ENCODE measurements around the gene ERC2. TPM values are rescaled to one million over a fixed set of nuclear protein-coding genes. Genes with fewer than 3 reads are reported as not detected.
"Not testable (repeated sequence)": the region's sequence is repeated elsewhere in the genome, so short reads cannot be mapped to it uniquely, and the experiment has no call there.

ERC2 gene
- total RNA-seq: 1 to 10 TPM in 1 of 2 donors, under 1 TPM in 1; 0.33 to 1.2 TPM

DNA sequence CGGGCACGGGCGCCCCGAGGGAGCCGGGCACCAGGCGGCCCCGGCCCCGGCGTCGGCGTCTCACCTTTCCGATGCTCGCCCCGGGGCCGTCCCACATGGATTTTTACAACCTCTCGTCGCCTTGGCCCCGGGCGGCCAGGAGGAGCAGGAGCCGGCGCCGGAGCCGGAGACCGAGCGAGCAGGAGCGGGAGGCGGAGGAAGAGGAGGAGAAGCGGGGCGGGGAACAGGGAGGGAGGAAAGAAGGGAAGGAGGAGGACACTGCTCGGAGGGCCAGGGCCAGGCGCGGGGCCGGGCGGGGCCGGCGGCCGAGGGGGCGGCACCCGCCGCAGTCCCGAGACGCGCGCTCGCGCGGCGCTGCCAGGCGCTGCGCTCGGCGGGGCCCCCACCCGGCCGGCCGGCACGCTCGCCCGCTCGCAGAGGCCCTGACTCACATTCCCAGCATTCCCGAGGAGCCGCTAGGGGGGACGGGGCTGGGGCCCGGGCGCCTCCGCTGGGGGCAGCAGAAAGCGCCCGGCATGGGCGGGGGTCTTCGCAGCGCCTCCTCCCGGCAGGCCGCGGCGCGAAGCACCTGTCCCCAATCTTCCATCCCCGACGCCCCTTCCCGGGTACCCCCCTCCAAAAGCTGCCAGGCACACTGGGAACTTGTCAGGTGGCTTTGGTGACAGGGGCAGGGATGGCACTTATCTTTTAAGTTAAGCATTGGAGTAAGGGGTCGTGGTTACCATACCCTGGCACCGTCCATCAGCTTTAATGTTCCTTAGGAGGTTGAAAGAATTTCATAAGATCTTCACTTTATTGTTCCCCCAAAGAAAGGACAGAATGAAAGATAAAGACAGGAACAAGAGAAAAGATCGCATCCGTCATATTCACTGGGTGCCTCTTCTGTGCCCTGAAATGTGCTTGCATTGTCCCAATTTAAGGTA is at the start of gene ERC2:
ERC2 (minus strand) TSS at position 284 of the 923 bp plus-strand sequence.
- peaks cover 4% of the 10 kb centered on the region for H3K36me3 Mint-ChIP-seq
- DNase-seq (ENCODE audit: low spot score) (no peak), ATAC-seq (peak; percentile 51 to 63)
- H3K27me3 Mint-ChIP-seq: peaks cover 45 to 72% of the 10 kb centered on the region in 2 donors
- no peak within 1 kb of the TSS for H3K27ac Mint-ChIP-seq
- H3K4me3 Mint-ChIP-seq: no peak within 1 kb of the TSS
- no peaks in the 10 kb centered on the region for H3K9me3 Mint-ChIP-seq
- no peaks in the 10 kb centered on the region for H3K4me1 Mint-ChIP-seq (ENCODE audit: low read depth in 2 of 2)

DNA sequence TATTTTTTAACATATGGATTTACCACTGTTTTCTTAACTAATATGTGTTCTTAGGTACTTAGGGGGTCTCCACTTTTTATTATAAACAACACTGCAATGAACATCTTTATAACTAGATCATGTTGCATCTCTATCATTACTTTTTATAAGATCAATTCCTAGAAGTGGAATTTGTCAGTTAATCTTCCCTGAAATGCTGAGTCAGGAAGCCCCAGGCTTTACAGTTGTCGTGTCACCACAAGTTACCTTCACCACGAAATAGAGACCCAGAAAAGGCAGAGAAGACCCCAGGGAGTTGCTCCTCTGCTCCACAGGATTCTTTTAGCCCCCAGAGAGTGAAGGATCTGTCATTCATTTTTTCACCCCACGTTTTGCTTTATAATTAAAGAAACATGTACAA is 34.5 kb upstream of the ERC2 start:
- H3K4me1 Mint-ChIP-seq (ENCODE audit: low read depth in 2 of 2): no peaks in the 10 kb centered on the region
- peaks cover 19 to 49% of the 10 kb centered on the region in 2 donors for H3K27me3 Mint-ChIP-seq
- DNase-seq (ENCODE audit: low spot score): no peak
- H3K4me3 Mint-ChIP-seq: no peak overlapping the region
- no peak overlapping the region for H3K27ac Mint-ChIP-seq
- no peak for ATAC-seq
- H3K36me3 Mint-ChIP-seq: no peaks in the 10 kb centered on the region
- no peaks in the 10 kb centered on the region for H3K9me3 Mint-ChIP-seq

DNA sequence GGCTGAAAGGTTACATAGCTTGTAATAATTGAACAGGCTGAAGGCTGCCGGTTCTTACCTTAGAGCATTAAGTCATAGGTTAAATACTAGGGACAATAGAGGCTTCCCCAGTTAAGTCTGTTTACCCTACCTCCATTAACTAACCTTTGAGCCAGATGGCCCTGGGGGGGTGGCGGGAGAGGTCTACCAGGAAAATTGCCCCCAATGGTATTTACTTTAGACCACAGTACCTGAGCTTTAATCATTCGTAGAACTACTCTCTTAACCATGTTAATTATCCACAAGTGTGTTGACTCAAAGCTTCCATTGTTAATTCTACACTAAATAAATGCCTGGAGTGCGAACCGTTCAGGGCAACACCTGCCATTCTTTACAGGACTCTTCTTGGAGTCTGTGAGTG is 28.1 kb upstream of the ERC2 start:
- ATAC-seq; H3K36me3 Mint-ChIP-seq; DNase-seq (ENCODE audit: low spot score); H3K9me3 Mint-ChIP-seq; H3K4me3 Mint-ChIP-seq; H3K27ac Mint-ChIP-seq; H3K4me1 Mint-ChIP-seq (ENCODE audit: low read depth in 2 of 2): not testable (repeated sequence)
- peaks cover 16 to 21% of the 10 kb centered on the region in 2 donors for H3K27me3 Mint-ChIP-seq

DNA sequence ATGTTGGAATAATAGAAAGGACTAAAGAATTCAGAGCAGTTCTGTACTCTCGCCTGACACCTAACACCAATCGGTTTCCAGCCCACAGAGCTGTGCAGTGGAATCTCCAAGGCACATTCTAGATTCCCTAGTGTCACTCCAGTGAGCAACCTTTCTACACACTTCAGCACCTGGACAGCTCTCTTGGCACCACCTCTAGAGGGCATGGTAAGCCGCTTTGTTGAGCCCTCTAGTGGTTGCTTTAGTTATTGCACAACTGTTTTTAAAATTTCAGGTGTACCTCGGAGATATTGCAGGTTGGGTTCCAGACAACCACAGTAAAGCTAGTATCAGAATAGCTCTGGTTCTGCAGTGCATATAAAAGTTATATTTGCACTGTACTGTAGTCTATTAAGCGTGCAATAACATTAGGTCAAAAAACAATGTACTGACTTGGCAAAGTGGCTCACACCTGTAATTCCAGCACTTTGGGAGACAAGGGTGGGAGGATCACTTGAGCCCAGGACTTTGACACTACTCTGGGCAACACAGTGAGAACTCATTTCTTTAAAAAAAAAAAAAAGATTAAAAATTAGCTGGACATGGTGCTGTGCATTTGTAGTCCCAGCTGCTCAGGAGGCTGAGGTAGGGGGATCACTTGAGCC is 26.5 kb upstream of the ERC2 start:
- Mint-ChIP-seq H3K27ac (no peak overlapping the region), H3K4me1 (ENCODE audit: low read depth in 2 of 2) (peaks cover 0 to 4% of the 10 kb centered on the region in 2 donors), H3K4me3 (no peak overlapping the region), H3K27me3 (peaks cover 15 to 20% of the 10 kb centered on the region in 2 donors), H3K36me3 (no peaks in the 10 kb centered on the region), H3K9me3 (no peaks in the 10 kb centered on the region)
- DNase-seq (ENCODE audit: low spot score) (peak; percentile 62), ATAC-seq (peak; percentile 82 to 84)

DNA sequence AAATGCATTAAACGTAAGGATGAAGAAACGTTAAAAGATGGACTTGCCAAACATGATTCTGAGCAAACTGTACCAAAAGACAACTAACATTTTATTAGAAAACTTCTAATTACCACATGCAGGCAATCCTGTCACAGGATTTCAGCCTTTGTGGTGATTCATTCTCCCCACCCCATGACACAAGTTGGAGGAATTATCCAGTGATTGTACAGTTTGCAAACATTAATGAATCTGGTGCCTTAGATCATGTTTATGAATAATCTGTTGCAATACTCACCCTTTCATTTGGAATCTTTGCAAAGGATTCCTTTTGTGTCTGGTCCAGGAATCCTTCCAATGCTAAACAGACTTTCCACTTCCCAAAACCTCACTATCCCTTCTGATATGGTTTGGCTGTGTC is 23.3 kb upstream of the ERC2 start:
- H3K27me3 Mint-ChIP-seq: peaks cover 23% of the 10 kb centered on the region in 2 donors
- H3K9me3 Mint-ChIP-seq: no peaks in the 10 kb centered on the region
- H3K4me3 Mint-ChIP-seq: no peak overlapping the region
- no peaks in the 10 kb centered on the region for H3K36me3 Mint-ChIP-seq
- DNase-seq (ENCODE audit: low spot score) (no peak), ATAC-seq (no peak)
- no peak overlapping the region for H3K27ac Mint-ChIP-seq
- H3K4me1 Mint-ChIP-seq (ENCODE audit: low read depth in 2 of 2): peaks cover 0 to 4% of the 10 kb centered on the region in 2 donors

DNA sequence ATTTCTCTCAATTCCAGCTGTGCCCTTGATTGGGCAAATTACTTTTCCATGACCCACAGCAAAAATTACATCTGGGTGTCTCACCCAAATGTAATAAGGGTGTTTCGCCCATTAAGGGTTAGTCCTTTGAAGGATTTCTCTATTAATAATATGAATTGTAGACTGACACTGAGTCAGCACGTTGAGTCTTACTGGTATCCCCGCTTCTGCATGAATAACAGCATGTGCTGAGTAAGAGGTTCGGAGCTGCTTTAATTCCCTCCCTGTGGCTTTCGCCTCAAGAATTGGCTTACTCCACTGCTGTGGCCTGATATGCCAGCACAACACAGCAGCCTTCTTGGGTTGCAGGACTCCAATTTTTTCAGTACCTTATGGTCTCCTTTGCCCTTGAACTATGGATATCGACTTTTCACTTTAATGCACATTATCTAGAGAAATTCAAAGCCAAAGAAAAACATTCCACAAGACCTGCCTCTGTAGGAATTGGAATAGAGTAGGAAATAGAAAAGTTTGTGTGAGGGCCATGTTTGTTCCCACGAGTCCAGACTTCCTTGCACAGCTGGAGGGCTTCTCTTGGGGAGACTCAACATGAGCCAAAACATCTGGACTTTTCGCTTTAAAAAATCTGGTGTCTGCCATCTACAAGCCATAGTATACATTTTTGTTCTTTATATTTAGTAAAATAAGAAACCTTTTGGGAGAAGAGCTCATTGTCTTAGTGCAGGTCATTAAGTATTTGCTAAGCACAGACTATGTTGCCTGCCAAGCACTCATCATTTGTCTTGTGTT is 20.7 kb upstream of the ERC2 start:
- Mint-ChIP-seq H3K27ac (no peak overlapping the region), H3K9me3 (no peaks in the 10 kb centered on the region), H3K4me1 (ENCODE audit: low read depth in 2 of 2) (no peaks in the 10 kb centered on the region), H3K36me3 (no peaks in the 10 kb centered on the region), H3K4me3 (no peak overlapping the region), H3K27me3 (peaks cover 20 to 22% of the 10 kb centered on the region in 2 donors)
- ATAC-seq: no peak
- DNase-seq (ENCODE audit: low spot score): no peak

DNA sequence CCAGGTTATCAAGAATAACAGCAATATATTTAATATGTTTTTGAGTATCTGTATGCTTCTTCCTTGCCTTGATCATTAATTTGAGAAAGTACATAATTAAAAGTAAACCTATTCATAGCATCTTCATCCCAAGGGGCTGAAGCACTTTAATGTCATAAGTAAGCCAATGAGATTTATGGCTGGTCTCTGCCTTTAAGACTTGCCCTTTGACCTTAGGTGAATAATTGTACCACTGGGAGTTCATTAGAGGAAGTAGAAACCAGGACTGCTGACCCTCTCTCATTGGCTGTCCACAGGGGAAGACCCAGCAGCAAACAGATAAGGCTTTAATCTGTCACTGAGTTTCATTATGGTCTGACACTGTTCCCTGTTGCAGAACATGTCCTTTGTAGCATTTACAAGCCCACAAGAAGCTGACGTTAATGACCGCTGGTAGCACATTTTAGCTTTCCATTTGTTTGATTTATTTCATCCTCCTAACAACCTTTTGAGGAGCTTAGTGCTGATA is 16.3 kb upstream of the ERC2 start:
- H3K4me1 Mint-ChIP-seq (ENCODE audit: low read depth in 2 of 2): no peaks in the 10 kb centered on the region
- ATAC-seq (no peak), DNase-seq (ENCODE audit: low spot score) (no peak)
- H3K36me3 Mint-ChIP-seq: no peaks in the 10 kb centered on the region
- no peak overlapping the region for H3K27ac Mint-ChIP-seq
- peaks cover 11 to 28% of the 10 kb centered on the region in 2 donors for H3K27me3 Mint-ChIP-seq
- H3K9me3 Mint-ChIP-seq: peaks cover 3% of the 10 kb centered on the region
- H3K4me3 Mint-ChIP-seq: no peak overlapping the region

DNA sequence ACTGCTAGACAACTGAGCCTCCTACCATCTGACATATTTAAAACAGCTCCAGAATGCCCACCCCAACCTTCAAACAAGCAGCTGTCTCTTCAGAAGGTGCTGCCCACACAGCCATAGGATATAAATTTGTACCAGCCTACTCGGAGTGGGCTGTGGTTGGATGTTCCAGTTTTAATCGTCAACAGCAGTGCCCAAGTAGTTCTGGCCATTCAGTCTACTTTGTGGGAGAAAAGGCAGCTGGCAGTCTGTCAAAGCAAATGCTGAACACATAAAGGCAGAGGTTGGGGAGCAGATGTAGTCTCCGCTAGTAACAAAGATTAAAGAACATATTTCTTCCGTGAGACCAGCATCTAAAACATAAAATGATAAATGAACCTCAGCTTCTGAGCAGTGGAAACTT is 15.9 kb upstream of the ERC2 start:
- H3K4me1 Mint-ChIP-seq (ENCODE audit: low read depth in 2 of 2): no peaks in the 10 kb centered on the region
- peaks cover 11 to 27% of the 10 kb centered on the region in 2 donors for H3K27me3 Mint-ChIP-seq
- peaks cover 3% of the 10 kb centered on the region for H3K9me3 Mint-ChIP-seq
- ATAC-seq: no peak
- no peaks in the 10 kb centered on the region for H3K36me3 Mint-ChIP-seq
- no peak overlapping the region for H3K27ac Mint-ChIP-seq
- no peak for DNase-seq (ENCODE audit: low spot score)
- no peak overlapping the region for H3K4me3 Mint-ChIP-seq

DNA sequence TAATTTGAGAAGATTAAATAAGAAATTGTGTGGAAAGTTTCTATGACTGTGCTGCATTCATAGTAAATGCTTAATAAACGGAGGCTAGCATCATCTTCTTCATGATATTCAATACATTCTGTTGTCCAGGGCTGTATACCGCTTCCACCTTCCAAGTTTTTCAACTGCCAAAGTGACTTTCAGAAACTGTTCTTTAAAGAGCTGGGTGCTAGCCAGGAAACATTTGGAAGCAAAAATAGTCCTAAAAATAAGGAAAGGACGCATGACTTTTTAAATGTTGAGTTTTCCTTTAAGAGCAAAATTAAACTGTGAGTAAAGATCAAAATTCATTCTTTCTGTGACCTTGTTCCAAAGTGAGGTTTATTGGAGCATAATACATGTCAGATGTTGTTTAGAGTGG is 9.4 kb upstream of the ERC2 start:
- Mint-ChIP-seq H3K27ac (no peak overlapping the region), H3K9me3 (no peaks in the 10 kb centered on the region), H3K36me3 (no peaks in the 10 kb centered on the region), H3K27me3 (peaks cover 16 to 22% of the 10 kb centered on the region in 2 donors), H3K4me1 (ENCODE audit: low read depth in 2 of 2) (no peaks in the 10 kb centered on the region), H3K4me3 (no peak overlapping the region)
- DNase-seq (ENCODE audit: low spot score) (no peak), ATAC-seq (no peak)

DNA sequence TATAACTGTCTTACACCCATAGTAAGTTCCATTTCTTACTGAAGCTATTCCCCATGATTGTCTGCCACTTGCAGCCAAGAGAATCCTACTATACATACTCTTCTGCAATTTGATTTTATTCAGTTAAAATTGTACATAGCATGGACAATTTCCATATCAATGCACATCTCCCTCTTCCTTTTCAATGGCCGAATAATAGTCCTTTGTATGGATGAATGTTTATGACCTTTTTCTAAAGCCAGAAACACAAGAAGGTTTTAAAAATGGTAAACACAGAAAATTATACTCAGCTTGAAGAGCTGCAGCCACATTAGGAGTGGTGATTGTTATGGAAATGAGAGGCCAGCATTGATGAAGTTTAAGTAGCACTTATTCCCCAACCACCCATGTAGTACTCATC is 8.5 kb upstream of the ERC2 start:
- Mint-ChIP-seq H3K9me3 (no peaks in the 10 kb centered on the region), H3K4me1 (ENCODE audit: low read depth in 2 of 2) (no peaks in the 10 kb centered on the region), H3K36me3 (no peaks in the 10 kb centered on the region), H3K4me3 (no peak overlapping the region), H3K27ac (no peak overlapping the region), H3K27me3 (peaks cover 22 to 30% of the 10 kb centered on the region in 2 donors)
- DNase-seq (ENCODE audit: low spot score): no peak
- ATAC-seq: no peak

DNA sequence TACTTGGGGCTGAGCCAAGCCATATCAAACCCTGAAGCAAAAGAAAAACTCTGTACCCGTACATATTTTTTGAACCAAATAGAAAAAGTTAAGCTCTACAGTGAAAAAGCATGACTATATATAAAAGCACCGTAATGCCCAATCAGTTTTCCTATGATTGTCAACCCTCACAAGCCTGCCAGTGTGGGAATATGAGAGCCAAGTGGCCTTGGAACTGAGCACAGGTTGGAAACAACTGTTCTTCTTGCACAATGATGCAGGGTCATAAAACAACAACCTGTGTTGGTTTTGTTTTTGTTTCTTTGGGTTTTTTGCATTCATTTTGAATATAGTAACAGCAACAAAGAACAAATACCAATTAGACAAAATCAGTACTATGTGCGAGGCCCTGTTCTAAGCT is 3.5 kb upstream of the ERC2 start:
- H3K4me3 Mint-ChIP-seq: no peak overlapping the region
- no peaks in the 10 kb centered on the region for H3K4me1 Mint-ChIP-seq (ENCODE audit: low read depth in 2 of 2)
- no peak overlapping the region for H3K27ac Mint-ChIP-seq
- no peak for DNase-seq (ENCODE audit: low spot score)
- H3K36me3 Mint-ChIP-seq: peaks cover 4% of the 10 kb centered on the region
- ATAC-seq: no peak
- no peaks in the 10 kb centered on the region for H3K9me3 Mint-ChIP-seq
- H3K27me3 Mint-ChIP-seq: peaks cover 41 to 56% of the 10 kb centered on the region in 2 donors

DNA sequence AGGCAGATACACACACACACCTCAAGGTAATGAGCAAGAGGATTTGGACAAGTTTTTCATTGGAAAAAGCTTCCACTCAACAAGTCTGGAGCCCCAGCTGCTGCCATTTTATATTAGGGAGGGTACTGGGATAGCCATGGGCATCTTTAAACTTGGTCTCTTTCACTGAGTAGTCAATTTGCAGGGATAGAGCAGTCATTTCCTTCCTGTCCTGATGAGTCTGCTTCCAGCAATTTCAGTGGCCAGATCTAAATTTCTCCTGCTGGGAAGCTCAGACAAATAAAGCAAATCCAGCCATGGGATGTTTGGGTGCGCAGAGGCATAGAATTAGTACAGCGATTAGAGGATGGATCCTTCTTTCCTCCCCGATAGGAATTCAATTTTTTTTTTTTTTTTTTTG is 874 bp upstream of the ERC2 start:
- Mint-ChIP-seq H3K4me1 (ENCODE audit: low read depth in 2 of 2) (no peaks in the 10 kb centered on the region), H3K9me3 (no peaks in the 10 kb centered on the region), H3K36me3 (peaks cover 4% of the 10 kb centered on the region), H3K27me3 (peaks cover 50 to 79% of the 10 kb centered on the region in 2 donors), H3K4me3 (no peak overlapping the region), H3K27ac (no peak overlapping the region)
- ATAC-seq (no peak), DNase-seq (ENCODE audit: low spot score) (no peak)

DNA sequence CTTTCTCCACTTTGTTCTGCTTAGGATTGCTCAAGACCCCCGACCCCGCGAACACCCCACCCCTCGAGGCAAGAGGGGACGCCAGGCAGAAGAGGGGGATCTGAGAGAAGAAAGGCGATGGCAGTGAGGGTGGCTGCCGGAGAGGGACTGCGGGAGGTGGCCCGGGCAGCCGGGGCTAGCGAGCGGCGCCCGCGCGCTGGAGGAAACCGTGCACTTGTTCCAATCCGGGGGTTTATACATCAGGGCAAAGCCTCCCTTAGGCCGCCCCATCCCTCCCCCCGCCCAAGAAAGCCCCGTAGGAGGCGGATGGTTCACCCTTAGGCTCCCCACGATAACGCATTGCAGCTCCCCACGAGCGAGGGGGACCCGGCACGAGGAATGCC is 475 bp downstream of the ERC2 start:
- H3K9me3 Mint-ChIP-seq: no peaks in the 10 kb centered on the region
- peaks cover 4% of the 10 kb centered on the region for H3K36me3 Mint-ChIP-seq
- H3K27ac Mint-ChIP-seq: no peak overlapping the region
- H3K27me3 Mint-ChIP-seq: peaks cover 45 to 71% of the 10 kb centered on the region in 2 donors
- H3K4me3 Mint-ChIP-seq: no peak overlapping the region
- no peaks in the 10 kb centered on the region for H3K4me1 Mint-ChIP-seq (ENCODE audit: low read depth in 2 of 2)
- DNase-seq (ENCODE audit: low spot score): no peak
- ATAC-seq: peak in 1 of 2 donors; percentile 32
